Vagina (tissue), 2 donors: ENCODE data around the gene PNPO. TPM values are rescaled to one million over a fixed set of nuclear protein-coding genes. Genes with fewer than 3 reads are reported as not detected.
"Not testable (repeated sequence)": the region's sequence is repeated elsewhere in the genome, so short reads cannot be mapped to it uniquely, and the experiment has no call there.

Experiments used
- DNase-seq, 2 donors: peaks; one replicate each; pipeline ENCODE4 v3.0.0-alpha.2; 2017; ENCODE audit errors: extremely low spot score in 2 of 2
- H3K27ac ChIP-seq: fragments of 200-600 bp; sonication (generic); one replicate; pipeline ENCODE4 v1.5.1; 2019
- H3K27me3 ChIP-seq: fragments of 200-600 bp; sonication (generic); one replicate; pipeline ENCODE4 v1.5.1; 2019
- H3K36me3 ChIP-seq, 2 donors: fragments of 200-600 bp; sonication (generic); one replicate each; pipeline ENCODE4 v1.5.1; 2017 to 2019
- H3K4me1 ChIP-seq: fragments of 200-600 bp; sonication (generic); one replicate; pipeline ENCODE4 v1.5.1; 2019
- H3K4me3 ChIP-seq, 2 donors: fragments of 200-600 bp; sonication (generic); 1 replicate in 1 of 2; 2 replicates in 1 of 2; pipeline ENCODE4 v1.5.1; 2016 to 2019
- H3K9me3 ChIP-seq: fragments of 200-600 bp; sonication (generic); one replicate; pipeline ENCODE4 v1.5.1; 2019
- CTCF ChIP-seq, 3 experiments: fragments of 450-650 bp in 2 of 3; fragments of 200-600 bp in 1 of 3; sonication (generic) in 1 of 3; IDR thresholded peaks; one replicate each; pipeline ENCODE4 v1.5.1; 2017 to 2019; ENCODE audit warnings: antibody characterized with exemption in 3 of 3, mild to moderate bottlenecking in 2 of 3, moderate library complexity in 2 of 3
- POLR2A ChIP-seq, 2 donors: fragments of 450-650 bp; IDR thresholded peaks; one replicate each; pipeline ENCODE4 v1.6.1; 2017; ENCODE audit warnings: antibody characterized with exemption in 2 of 2, mild to moderate bottlenecking in 2 of 2, moderate library complexity in 2 of 2
- POLR2AphosphoS5 ChIP-seq, 2 donors: sonication (generic); formaldehyde crosslinking; IDR thresholded peaks; one replicate each; pipeline ENCODE4 v1.9.0; 2017; ENCODE audit warnings: antibody characterized with exemption in 2 of 2, mild to moderate bottlenecking in 2 of 2, low read depth in 1 of 2; ENCODE audit not compliant: insufficient read depth in 1 of 2
- intact Hi-C: fragments of 100-400 bp; cut with DNase I; formaldehyde crosslinking; loops from one replicate; pipeline ENCODE4 v1.15.1; 2023
- total RNA-seq: library from RNA; depleted of rRNA; stranded (reverse); fragments of >200 nt; gene quantifications from one replicate; pipeline ENCODE4 v1.2.3, GENCODE V29; 2016

PNPO gene
- total RNA-seq, 1 donor from 2014 or later: 42.7 TPM

- Histone ChIP-seq H3K27ac (no peak overlapping the region), H3K36me3 (no peaks in the 10 kb centered on the region), H3K4me3 (no peak overlapping the region), H3K27me3 (no peaks in the 10 kb centered on the region), H3K4me1 (peaks cover 7% of the 10 kb centered on the region), H3K9me3 (no peaks in the 10 kb centered on the region)
- intact Hi-C loops: no loop called here
- no peak for TF ChIP-seq CTCF (IDR thresholded peaks at IDR 0.05)
- no peak for DNase-seq
Observed at GRCh38 chr17:47987240-47987835, 46.0 kb downstream of the PNPO start.

GRCh38 chr17:47988445-47988844 is 47.1 kb downstream of the PNPO start:
- intact Hi-C loops, H3K9me3 ChIP-seq, H3K36me3 ChIP-seq, H3K27me3 ChIP-seq, H3K4me3 ChIP-seq, DNase-seq, H3K4me1 ChIP-seq, H3K27ac ChIP-seq: not testable (repeated sequence)

- no peak for TF ChIP-seq POLR2AphosphoS5 (IDR thresholded peaks at IDR 0.05; ENCODE audit: insufficient read depth in 1 of 2, low read depth in 1 of 2)
- TF ChIP-seq CTCF (IDR thresholded peaks at IDR 0.05): no peak
- TF ChIP-seq POLR2A (IDR thresholded peaks at IDR 0.05): no peak
- intact Hi-C loops: no loop called here
Observed at GRCh38 chr17:47989159-47989558, 47.8 kb downstream of the PNPO start.

GRCh38 chr17:47989700-47990099 is 48.3 kb downstream of the PNPO start:
- TF ChIP-seq POLR2AphosphoS5 (IDR thresholded peaks at IDR 0.05; ENCODE audit: insufficient read depth in 1 of 2, low read depth in 1 of 2): no peak
- TF ChIP-seq CTCF (IDR thresholded peaks at IDR 0.05): no peak
- no peak for TF ChIP-seq POLR2A (IDR thresholded peaks at IDR 0.05)
- Histone ChIP-seq H3K27ac (no peak overlapping the region), H3K9me3 (no peaks in the 10 kb centered on the region), H3K27me3 (no peaks in the 10 kb centered on the region), H3K4me1 (peaks cover 7% of the 10 kb centered on the region), H3K36me3 (no peaks in the 10 kb centered on the region), H3K4me3 (no peak overlapping the region)
- intact Hi-C loops: no loop called here
- no peak for DNase-seq

More at GRCh38 chr17:47989159-47989558, 47.8 kb downstream of the PNPO start:
- no peaks in the 10 kb centered on the region for H3K36me3 ChIP-seq
- H3K27me3 ChIP-seq: no peaks in the 10 kb centered on the region
- no peaks in the 10 kb centered on the region for H3K9me3 ChIP-seq
- H3K4me1 ChIP-seq: peaks cover 7% of the 10 kb centered on the region
- H3K4me3 ChIP-seq: no peak overlapping the region
- H3K27ac ChIP-seq: no peak overlapping the region
- no peak for DNase-seq

GRCh38 chr17:47990962-47991731 is 49.8 kb downstream of the PNPO start:
- H3K27ac ChIP-seq: no peak overlapping the region
- no peaks in the 10 kb centered on the region for H3K36me3 ChIP-seq
- DNase-seq: no peak
- H3K4me3 ChIP-seq: no peak overlapping the region
- no peaks in the 10 kb centered on the region for H3K27me3 ChIP-seq
- no peaks in the 10 kb centered on the region for H3K9me3 ChIP-seq
- intact Hi-C loops: no loop called here
- peaks cover 7% of the 10 kb centered on the region for H3K4me1 ChIP-seq
- no peak for TF ChIP-seq CTCF (IDR thresholded peaks at IDR 0.05)
- TF ChIP-seq POLR2A (IDR thresholded peaks at IDR 0.05): no peak
- TF ChIP-seq POLR2AphosphoS5 (IDR thresholded peaks at IDR 0.05; ENCODE audit: insufficient read depth in 1 of 2, low read depth in 1 of 2): no peak
